ENCODE results near the gene IGF2R.

DNA sequence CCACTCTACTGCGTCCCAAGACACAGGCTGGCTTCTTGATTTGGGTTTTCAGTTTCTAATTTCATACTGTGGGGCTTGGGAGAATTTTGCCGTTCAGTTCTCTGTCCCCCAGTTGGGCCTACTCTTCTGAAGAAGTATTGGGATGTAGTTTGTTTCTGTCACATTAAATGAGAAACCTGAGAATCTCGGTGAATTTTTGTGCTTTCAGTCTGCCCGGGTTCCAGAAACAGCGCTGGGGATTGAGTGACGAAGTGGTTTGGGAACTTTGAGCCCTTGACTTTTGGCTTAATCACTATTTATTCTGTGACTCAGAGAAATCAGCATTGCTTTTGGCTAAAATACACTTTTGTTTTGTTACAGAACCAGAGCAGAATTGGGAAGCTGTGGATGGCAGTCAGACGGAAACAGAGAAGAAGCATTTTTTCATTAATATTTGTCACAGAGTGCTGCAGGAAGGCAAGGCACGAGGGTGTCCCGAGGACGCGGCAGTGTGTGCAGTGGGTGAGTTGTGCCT, 74.0 kb downstream of the IGF2R start:
- TF ChIP-seq, protein P1, sequence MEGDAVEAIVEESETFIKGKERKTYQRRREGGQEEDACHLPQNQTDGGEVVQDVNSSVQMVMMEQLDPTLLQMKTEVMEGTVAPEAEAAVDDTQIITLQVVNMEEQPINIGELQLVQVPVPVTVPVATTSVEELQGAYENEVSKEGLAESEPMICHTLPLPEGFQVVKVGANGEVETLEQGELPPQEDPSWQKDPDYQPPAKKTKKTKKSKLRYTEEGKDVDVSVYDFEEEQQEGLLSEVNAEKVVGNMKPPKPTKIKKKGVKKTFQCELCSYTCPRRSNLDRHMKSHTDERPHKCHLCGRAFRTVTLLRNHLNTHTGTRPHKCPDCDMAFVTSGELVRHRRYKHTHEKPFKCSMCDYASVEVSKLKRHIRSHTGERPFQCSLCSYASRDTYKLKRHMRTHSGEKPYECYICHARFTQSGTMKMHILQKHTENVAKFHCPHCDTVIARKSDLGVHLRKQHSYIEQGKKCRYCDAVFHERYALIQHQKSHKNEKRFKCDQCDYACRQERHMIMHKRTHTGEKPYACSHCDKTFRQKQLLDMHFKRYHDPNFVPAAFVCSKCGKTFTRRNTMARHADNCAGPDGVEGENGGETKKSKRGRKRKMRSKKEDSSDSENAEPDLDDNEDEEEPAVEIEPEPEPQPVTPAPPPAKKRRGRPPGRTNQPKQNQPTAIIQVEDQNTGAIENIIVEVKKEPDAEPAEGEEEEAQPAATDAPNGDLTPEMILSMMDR (CRISPR knock-in tag; IDR thresholded peaks at IDR 0.05): 0 out of 2 replicates have a peak, but pooled peaks have one; percentile 8
- TF ChIP-seq, protein P2, sequence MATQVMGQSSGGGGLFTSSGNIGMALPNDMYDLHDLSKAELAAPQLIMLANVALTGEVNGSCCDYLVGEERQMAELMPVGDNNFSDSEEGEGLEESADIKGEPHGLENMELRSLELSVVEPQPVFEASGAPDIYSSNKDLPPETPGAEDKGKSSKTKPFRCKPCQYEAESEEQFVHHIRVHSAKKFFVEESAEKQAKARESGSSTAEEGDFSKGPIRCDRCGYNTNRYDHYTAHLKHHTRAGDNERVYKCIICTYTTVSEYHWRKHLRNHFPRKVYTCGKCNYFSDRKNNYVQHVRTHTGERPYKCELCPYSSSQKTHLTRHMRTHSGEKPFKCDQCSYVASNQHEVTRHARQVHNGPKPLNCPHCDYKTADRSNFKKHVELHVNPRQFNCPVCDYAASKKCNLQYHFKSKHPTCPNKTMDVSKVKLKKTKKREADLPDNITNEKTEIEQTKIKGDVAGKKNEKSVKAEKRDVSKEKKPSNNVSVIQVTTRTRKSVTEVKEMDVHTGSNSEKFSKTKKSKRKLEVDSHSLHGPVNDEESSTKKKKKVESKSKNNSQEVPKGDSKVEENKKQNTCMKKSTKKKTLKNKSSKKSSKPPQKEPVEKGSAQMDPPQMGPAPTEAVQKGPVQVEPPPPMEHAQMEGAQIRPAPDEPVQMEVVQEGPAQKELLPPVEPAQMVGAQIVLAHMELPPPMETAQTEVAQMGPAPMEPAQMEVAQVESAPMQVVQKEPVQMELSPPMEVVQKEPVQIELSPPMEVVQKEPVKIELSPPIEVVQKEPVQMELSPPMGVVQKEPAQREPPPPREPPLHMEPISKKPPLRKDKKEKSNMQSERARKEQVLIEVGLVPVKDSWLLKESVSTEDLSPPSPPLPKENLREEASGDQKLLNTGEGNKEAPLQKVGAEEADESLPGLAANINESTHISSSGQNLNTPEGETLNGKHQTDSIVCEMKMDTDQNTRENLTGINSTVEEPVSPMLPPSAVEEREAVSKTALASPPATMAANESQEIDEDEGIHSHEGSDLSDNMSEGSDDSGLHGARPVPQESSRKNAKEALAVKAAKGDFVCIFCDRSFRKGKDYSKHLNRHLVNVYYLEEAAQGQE (IDR thresholded peaks at IDR 0.05; ENCODE audit: borderline replicate concordance in 1 of 2, low read depth in 1 of 2, low read length in 2 of 2): no peak
- no peak for TF ChIP-seq EZH2 (conservative IDR thresholded peaks at IDR 0.05; ENCODE audit: low read depth, low read length)
- TF ChIP-seq MAFF (IDR thresholded peaks at IDR 0.05; ENCODE audit: low read depth, low read length): peak; percentile 80
- no peak for TF ChIP-seq RFX5 (IDR thresholded peaks at IDR 0.05; ENCODE audit: low read depth, low read length)

Measured in HepG2 (cell line).